HG02759 (cell line): ENCODE results near the gene GPR89A.
"Not testable (repeated sequence)": the region's sequence is repeated elsewhere in the genome, so short reads cannot be mapped to it uniquely, and the experiment has no call there.

Experiments used
- ATAC-seq: cut with Tn5 transposase; IDR thresholded peaks from one replicate; pipeline ENCODE4 v1.9.1; 2021; ENCODE audit warnings: mild to moderate bottlenecking, moderate library complexity; ENCODE audit not compliant: unreplicated experiment

GPR89A gene

GRCh38 chr1:145716641-145717345, 109.0 kb downstream of the GPR89A start:
- no peak for ATAC-seq

GRCh38 chr1:145717833-145718232, 110.0 kb downstream of the GPR89A start:
- no peak for ATAC-seq

- ATAC-seq = not testable (repeated sequence)
These were observed 110.7 kb downstream of the GPR89A start for GRCh38 chr1:145718465-145718864.

GRCh38 chr1:145719230-145720079, 111.7 kb downstream of the GPR89A start, which contains the start of gene CD160:
Gene CD160, plus strand, starts transcription at chr1:145719499. Its CDS starts 8,829 bp downstream, at chr1:145728328.
- ATAC-seq = no peak
